Stimulated activated CD4-positive, alpha-beta T cell treated with anti-CD3 and anti-CD28 coated beads, Interleukin-15, amount 100 ng/mL, for 48 hours (primary cell): Measurements from ENCODE around the gene HOXC9.

Experiments
- DNase-seq, 2 donors: peaks; one replicate each; pipeline ENCODE4 v3.0.0-alpha.2; 2020; ENCODE audit warnings: low read depth in 2 of 2

The HOXC9 gene

DNA sequence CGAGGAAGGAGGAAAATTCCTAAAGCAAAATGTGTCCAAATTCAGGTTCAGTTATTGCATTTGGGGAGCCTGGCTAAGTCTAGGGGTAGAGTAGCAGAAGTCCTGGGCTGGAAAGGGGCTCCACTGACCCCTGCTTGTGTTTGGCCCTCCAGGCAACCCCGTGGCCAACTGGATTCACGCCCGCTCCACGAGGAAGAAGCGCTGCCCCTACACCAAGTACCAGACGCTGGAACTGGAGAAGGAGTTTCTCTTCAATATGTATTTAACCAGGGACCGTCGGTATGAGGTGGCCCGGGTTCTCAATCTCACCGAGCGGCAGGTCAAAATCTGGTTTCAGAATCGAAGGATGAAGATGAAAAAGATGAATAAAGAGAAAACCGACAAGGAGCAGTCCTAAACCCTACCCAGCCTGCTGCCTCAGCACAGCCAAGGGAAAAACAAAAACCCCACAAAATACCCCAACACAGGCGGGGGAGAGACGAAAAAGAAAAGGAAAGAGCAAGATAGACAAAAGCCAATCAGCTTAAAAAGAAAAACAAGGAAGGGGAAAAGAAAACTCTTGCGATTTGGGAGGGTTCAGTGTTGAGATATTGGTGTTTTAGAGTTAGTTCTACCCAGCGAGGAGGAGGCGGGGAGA is 2.4 kb downstream of the HOXC9 start:
- DNase-seq: no peak

DNA sequence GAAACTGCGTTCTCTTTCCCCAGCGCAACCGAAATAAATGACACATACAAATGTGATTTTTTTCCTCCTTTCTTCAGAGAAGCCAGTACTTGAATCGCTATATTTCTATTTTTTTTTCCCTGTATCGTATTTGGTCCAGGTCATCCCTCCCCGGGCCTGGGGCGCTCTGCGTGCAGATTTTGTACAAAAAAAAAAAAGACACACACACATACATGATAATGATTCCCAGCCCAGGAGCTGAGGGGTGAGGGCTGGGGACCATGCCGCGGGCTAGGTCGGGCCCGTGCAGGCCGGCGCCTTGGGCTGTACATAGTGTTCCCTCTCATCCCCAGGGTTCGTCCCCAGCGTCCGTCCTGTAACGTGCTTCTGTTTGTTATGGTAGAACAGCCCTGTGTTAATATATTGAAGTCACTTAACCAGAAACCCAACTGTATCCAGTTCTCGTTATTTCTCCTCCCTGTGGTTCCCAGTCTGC is 3.0 kb downstream of the HOXC9 start:
- DNase-seq: no peak

DNA sequence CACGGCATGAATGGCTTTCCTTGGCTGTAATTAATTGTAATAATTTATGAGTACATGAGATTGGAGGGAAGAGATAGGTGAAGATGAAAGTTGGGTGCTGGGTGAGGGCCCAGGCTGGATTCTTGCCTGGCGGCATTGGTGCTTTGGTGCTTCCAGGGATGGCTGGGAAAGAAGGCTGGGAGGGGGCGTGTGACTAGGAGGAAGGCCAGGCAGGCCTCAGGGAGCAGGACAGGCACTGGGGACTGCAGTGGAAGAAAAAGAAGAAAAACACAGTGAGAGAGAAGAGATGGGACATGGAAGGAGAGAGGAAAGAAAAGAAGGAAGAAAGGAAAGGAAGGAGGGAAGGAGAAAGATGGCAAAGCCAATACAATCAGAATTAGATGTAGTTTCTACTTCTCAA is 3.7 kb downstream of the HOXC9 start:
- DNase-seq: no peak

DNA sequence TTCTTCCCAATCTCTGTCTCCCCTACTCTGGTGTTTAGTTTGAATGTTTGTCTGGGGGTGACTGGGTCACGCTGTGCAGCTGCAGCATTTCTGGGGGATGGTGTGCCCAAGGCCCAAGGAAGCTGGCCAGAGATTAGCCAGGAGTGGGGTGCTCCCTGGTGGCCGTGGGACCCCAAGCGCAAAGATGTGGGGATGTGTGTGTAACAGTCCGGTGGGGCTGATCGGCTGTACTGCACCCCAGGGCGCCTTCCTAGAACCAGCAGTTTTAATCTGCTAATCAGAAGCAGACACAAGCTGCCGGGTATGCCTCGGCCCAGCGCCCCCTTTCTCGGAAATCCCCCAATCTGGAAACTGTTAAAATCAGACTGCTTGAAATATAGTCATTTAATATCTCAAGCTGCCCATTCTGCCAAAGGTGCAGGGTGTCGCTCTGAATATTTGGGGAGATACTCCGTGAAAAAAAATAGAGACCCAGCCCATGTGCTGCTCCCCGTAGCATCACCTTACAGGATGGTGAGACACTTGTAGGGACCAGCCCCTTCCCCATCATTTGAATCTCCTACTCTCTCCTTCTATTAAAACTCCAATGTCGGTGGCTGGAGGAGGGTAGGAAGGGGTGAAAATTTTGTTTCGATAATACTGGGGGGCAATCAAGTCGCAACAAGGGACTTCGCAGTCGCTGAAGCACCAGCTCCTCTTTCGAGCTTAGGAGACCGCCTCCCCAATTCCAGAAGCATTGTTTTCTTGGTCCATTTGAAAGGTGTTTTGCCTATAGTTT is 4.3 kb downstream of the HOXC9 start:
- no peak for DNase-seq

DNA sequence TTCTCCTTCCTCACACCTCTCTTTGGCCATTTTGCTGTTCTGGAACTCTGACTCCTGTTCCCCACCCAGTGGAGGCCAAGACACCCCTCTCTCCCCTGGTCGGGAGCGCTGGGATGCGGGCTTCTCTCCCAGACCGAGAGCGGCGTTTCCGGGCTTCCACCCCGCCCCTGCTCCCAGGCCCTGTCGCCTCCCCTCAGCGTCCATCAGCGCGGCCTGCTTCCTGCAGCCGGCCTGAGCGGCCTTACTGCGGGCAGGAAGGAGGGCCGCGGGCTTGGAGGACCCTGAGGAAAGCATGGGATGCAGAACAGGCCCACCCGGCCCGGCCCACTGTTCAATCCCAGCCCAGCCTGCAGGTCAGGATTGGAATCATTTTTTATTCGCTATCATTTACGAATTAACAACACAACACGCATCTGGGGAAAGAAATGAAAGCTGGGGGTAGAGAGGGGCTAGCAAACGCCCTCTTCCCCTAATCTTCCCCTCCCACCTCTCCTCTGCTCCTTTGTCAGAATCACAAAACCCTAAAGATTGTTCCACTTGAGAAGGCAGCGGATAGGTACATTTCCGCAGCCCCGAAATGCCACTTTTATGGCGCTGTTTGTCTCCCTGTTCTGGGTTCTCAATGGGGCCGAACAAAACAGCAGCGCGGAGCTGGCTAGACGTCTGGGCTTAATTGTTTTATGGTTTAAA is 5.0 kb downstream of the HOXC9 start:
- no peak for DNase-seq

DNA sequence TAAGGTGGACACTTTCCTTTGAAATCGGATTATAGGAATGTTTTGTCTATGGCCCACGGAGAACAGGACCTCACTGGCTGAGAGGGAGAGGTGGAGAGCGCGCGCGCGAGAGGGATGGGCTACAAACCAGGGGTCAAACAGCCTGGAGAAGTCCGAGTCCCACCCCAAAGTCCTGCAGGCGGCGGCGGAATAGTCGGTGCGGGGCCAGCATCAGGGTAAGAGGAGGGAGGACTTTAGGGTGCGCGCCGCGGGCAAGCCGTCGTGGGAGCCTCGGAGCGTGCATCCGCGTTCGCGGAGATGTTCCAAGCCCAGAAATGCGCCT is 5.5 kb downstream of the HOXC9 start:
- no peak for DNase-seq

DNA sequence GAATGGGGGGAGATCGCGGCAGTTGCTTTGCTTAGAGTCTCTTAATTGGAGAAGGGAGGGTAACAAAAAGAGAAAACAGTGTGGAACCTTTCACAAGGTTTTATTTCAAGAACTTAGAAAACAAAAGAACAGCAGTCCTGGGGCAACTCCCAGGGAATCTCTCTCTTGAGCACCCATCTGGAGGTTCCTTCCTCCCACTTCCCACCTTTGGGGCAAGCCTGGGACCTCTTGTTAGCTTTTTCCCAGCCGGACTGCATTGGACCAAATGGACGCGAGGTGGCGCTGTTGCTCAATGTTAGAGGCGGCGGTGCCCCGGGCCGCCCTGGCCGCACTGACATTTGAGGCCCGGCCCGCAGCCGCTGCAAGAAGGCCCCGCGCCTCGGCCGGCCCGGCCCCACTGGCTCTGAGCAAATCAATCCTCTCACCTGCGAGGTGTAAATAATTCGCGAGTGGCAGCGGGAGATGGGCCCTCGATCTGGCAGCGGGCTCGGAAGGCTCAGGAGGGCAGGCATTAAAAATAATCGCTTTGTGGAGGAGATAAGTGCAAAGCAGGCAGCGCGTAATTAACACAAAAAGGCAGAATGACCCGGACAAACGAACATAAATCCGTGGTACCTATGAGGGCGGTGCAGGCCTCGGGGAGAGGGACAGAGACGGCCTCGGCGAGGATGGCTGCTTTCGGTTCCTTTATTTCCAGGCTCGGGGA is 6.0 kb downstream of the HOXC9 start:
- DNase-seq: peak; percentile 58 to 73

DNA sequence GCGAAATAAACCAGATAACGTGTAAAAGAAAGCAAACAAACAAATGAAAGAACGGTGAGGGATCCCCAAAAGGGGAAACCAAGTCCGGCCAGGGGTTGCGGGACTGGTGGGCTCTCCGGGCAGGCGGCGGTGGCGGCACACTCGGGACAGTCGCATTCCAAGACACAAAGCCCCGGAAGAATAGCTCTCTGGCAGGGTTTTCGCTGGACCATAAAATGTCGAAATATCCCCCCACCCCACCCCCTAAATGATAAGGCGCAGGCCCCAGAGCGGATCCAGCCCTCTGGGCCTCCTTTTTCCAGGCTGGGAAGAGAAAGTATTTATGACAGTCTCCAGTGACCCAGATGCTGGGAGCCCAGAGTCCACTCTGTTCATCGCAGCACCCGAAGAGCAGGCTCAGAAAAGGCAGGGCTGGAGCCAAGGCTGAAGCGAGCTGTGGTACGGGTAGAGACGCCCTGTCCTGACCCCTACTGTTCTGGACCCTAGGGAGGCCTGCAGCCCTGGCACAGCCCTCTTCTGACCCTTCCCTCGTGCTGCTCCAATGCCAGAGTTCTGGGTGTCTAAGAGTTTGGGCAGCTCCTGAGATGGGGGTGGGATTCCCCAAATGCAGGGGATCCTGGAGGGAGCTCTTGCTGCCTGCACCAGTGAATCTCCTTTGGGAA is 6.7 kb downstream of the HOXC9 start:
- no peak for DNase-seq

DNA sequence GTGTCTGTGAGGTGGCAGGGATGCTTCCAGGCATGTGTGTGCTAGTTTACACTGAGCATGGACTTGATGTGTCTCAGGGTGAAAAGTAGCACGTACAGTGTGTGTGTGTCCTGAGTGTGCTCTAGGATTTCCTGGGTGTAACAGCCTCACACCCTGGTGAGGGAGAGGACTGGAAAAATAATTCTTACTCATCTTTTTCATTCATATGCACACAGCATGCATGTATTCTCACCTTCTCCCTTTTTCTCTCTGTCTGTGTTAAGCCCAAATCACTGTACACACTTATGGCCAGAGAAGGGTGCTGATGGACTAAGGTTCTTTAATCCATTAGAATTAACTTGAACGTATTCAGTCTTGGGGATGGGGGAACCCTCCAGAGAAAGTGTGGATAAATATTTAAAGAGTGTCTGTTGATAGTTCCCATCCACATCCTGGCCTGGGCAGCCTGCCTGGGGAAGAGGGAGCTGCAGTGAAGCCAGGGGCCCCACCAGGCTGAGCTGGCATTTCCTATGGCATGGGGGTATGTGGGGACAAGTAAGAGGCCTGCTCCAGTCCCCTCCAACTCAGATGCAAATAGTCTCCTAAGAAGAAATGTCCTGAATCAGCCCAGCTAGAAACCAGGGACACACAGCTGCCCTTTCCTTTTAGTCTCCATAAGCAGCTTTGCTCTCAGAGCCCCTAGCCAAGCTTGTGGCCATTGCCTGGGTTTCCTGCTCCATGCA is 7.7 kb downstream of the HOXC9 start:
- no peak for DNase-seq

DNA sequence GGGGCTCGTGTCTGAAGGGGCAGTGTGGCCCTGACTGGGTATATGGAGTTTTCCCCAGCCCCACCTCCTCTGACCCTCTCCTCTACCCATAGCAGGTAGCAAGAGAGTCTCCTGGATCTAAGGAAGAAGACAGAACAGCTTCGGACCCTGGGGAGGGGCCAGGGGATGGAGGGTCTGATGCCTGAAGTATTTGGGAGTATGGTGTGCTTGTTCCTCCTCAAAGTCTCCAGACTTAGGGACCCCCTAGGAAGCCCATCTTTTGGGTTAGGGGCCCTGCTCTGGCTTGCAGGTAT is 8.2 kb downstream of the HOXC9 start:
- no peak for DNase-seq

DNA sequence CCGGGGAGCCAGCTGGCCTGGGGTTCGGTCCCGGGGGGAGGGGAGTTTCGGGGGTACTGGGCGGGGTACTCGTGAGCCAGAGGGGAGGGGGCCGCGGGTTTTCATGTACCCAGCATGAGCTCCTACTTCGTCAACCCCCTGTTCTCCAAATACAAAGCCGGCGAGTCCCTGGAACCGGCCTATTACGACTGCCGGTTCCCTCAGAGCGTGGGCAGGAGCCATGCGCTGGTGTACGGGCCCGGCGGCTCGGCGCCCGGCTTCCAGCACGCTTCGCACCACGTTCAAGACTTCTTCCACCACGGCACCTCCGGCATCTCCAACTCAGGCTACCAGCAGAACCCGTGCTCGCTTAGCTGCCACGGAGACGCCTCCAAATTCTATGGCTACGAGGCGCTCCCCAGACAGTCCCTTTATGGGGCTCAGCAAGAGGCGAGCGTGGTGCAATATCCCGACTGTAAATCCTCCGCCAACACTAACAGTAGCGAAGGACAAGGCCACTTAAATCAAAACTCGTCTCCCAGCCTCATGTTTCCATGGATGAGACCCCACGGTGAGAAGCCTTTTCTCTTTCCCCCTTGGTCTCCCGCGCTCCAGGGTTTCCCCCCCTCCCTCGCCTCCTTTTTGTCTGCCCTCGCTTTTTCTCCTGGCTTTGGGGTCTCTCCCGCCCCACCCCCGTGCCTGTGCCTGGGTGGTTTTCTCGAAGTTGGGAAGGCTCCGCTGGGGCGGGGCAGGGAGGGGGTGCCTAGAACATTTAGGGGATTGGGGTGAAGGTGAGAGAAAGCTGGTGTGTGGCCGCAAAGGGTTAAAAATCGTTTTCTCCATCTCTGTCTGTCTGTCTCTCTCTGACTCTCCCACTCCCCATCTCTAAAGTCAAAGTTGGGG is 9.5 kb downstream of the HOXC9 start:
- DNase-seq: no peak

DNA sequence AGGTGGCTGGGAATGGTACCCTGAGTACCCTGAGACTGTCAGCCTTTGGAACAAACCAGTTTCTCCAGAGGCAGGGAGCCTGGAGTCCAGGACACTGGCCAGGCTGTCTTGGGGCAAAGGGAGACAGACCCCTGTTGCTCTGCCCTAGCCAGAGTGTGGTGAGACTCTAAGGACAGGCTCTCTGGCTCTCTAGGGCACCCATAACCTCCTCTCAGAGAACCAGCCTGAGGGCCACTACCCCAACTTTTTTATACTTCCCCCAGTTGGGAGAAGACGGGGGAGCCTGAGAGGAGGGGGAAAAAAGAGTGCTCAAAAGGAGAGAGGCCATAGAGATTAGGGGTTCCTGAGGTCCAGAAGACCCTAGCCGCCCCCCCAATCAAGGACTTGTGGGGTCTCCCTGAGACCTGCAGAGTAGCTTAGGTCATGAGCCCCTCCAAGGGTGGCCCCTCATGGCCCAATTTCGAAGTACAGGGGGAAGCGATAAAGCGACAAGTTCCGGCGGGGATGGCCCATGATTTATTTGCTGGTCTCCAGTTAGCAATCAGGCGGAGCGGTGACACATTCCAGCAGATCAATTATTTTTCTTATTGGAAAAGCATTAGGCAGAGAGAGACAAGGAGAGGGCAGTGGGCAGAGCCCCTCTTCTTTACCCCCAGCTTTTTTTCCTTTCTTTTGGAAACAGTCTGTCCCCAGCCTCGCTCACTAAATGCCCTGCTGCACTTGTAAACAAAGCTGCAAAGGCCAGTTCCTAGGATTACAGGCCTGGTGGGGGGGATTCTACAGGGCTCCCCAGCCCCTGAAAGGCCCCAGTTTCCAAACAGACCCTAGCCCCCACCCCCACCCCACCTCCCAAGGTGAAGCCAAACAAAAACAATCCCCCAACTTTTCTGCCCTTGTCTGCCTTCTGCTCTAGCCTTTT is 10.4 kb downstream of the HOXC9 start:
- DNase-seq: no peak

DNA sequence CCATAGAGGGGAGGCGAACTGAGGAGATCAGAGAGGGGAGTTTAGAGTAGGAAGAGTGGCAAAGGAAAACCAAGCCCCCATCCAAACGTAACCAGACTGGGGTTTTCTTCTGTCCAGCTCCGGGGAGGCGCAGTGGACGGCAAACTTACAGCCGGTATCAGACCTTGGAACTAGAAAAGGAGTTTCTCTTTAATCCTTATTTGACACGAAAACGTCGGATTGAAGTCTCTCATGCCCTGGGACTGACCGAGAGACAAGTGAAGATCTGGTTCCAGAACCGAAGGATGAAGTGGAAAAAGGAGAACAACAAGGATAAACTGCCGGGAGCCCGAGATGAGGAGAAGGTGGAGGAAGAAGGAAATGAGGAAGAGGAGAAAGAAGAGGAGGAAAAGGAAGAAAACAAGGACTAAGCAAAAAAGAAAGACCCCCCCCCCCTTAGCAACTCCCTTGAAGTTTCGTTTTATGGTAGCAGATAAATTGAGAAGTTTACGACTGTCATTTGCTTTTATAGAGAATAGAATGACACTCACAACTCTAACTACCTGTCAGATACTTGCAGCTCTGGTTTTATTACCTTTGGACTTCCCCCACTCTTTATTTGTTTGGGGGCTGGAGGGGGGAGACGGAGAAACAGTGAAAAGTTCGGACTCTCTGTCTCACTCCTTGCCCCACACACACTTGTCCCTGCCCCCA is 11.2 kb downstream of the HOXC9 start:
- DNase-seq: no peak

DNA sequence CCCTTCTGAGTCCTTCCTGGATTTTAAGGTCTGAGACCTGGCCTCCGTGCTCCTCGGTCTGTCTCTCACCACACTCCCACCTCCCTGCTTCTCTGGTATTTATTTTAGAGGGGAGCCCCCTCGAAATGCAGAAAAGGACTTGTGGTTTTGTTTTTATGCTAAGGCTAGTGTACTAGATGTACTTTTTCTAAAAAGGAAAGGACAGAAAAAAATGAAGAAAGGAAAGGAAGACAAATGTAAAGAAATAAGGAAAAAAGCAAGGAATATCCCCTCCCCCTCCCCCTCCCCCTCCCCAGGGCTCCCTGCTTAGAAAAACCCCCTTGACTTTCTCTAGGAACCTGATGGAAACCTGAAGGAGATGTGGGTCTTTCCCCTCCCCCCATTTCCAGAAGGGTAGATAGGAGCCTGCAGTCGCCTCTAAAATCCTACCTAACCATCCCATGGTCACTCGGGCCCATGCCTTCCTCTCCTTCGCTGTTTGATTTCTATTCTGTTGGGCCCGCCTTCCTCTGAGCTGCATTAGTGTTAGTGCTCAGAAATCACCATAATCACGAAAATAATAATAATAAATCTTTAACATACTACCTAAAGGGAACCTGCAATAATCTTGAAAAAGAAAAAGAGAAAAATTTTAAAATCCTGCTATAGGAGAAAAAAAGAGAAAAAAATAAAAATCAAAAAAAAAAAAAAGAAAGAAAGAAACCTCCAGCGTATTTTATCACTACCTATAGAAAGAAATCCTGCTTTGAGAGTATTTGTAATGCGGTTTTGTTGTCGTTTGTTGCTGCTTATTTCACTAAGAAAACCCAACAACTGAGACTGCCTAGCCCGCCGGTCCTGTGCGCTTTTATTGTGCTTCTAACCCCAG is 11.9 kb downstream of the HOXC9 start:
- no peak for DNase-seq

DNA sequence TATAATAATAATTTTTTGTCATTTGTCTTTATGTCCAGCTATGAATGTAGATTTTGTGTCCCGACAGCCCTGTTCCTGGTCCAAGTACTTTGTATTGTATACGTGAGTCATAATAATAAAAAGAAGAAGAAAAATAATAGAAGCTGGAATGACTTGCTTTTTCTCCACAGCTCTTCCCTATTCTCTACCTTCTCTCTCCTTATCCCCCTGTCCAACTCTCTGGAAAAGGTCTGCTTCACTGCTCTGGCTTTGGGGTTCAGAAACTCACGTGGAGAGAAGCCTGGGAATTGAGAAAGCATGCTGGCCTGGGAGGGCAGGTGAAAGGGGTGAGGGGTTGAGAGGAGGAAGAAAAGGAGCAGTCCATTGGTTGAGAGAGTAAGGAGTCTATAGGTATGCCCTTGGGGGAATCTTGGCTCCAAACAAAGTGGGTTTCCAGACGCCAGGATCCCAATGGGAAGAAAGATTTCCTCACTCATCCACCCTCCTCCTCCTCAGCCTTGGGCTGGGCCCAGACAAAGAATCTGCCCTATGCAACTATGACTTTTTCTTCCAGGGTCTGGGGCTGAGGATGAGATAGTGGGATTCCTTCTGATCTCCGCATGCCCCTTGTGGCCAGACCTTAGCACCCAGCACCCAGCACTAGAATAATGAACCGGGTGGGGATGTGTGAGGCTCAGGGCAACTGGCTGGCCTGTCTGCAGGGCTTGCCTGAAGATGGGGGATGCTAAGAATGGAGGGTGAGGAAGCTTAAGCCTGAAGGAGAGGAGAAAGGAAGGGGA is 12.9 kb downstream of the HOXC9 start:
- no peak for DNase-seq

DNA sequence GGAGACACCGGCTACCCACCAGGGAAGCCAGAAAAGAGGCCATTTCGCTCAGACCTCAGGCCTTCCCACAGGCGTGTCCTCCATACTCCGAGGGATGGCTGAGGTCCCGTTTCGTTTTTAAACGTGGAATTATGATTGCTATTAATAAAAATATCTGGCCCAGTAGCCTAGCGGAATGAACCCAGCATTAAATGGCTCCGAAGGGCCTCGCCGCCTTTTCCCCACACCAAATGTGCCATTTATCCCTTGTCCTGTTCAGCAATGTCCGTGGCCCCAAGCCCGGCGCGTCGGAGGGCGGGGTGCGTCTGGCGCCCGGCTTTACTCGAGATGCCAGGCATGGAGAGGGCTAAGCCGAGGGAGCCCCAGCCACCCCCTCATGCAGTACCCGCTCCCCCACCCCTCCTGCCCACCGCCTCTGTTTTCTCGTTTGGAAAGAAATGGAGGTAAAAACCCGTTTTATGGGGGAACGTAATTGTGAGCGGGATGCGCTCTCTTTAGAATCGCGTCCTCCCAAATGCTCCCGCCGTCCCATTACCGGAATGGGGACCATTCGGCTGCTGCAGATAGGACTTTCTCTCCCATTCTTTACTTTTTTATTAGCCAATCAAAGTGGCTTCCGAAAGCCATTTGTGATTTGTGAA is 14.5 kb downstream of the HOXC9 start:
- no peak for DNase-seq
